ENCODE measurements around the gene CCDC154. TPM values are rescaled to one million over a fixed set of nuclear protein-coding genes. Genes with fewer than 3 reads are reported as not detected.

Gene CCDC154
- total RNA-seq, 1 donor from 2014 or later: 1.5 TPM

DNA sequence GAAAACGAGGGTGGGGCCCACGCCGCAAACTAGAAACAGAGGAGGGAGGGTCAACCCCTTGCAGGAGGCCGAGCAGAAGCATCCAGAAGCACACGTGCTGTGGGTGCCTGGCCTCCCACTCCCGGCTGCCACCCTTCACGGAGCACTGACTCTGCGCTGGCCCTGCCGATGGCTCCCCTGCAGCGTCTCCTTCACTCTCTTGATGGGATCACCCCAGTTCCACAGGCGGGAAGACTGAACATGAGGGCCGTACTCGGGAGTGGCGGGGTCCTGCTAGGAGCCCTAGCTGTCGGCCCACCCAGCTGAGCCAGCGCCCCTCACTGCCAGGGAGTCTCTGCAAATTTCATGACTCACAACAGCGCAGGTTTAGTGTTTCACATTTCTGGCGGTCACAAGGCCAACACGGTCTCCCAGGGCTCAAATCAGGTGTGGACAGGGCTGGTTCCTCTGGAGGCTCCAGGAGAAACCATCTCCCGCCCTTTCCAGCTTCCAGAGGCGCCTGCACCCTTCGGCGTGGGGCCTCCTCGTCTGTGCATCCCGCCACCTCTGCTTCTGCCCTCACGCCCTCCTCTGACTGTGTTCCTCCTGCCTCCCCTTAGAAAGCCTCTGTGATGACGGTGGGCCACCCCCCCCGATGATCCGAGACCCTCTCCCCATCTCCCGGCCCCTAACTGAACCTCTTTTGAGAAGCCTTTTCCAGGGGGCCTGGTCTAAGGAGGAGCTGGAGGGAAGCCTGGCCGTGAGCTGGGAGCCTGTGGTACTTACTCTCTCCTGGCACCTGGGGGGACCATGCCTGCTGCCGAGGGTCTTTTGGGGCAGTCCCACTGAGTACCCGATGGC, 42.4 kb upstream of the CCDC154 start:
- no peak for TF ChIP-seq CTCF (IDR thresholded peaks at IDR 0.05; ENCODE audit: insufficient read depth, low read depth, low read length)
- no peak for TF ChIP-seq EZH2 (IDR thresholded peaks at IDR 0.05; ENCODE audit: insufficient read depth, low read length)
- Mint-ChIP-seq H3K36me3 (ENCODE audit: low read depth, unreplicated experiment) (no peaks in the 10 kb centered on the region), H3K9me3 (ENCODE audit: unreplicated experiment) (no peaks in the 10 kb centered on the region), H3K27ac (ENCODE audit: unreplicated experiment) (no peak overlapping the region), H3K27me3 (ENCODE audit: low read depth, unreplicated experiment) (peaks cover 30% of the 10 kb centered on the region), H3K4me1 (ENCODE audit: low read depth, unreplicated experiment) (no peaks in the 10 kb centered on the region), H3K4me3 (ENCODE audit: unreplicated experiment) (no peak overlapping the region)
- no peak for DNase-seq (ENCODE audit: low read depth)
- Histone ChIP-seq H3K9ac (ENCODE audit: low read length) (no peak overlapping the region), H3K4me1 (ENCODE audit: insufficient read depth, low read length) (peaks cover 5% of the 10 kb centered on the region), H3K36me3 (ENCODE audit: insufficient read depth, low read length) (no peaks in the 10 kb centered on the region), H3K27me3 (ENCODE audit: insufficient read depth, low read length) (peaks cover 11% of the 10 kb centered on the region), H3K27ac (ENCODE audit: low read depth, low read length) (no peak overlapping the region), H3K4me2 (ENCODE audit: low read length) (no peak overlapping the region), H3K4me3 (ENCODE audit: insufficient read depth, low read depth, low read length) (no peak overlapping the region), H3K9me3 (ENCODE audit: insufficient read depth, low read depth, low read length) (peaks cover 3% of the 10 kb centered on the region), H2AFZ (ENCODE audit: low read depth, low read length) (no peak overlapping the region), H3K79me2 (ENCODE audit: insufficient read depth, low read length) (no peaks in the 10 kb centered on the region), H4K20me1 (ENCODE audit: insufficient read depth, low read length) (no peaks in the 10 kb centered on the region)
- no peak for FAIRE-seq

- Mint-ChIP-seq H3K4me3 (ENCODE audit: unreplicated experiment) (no peak overlapping the region), H3K9me3 (ENCODE audit: unreplicated experiment) (no peaks in the 10 kb centered on the region), H3K27ac (ENCODE audit: unreplicated experiment) (no peak overlapping the region), H3K36me3 (ENCODE audit: low read depth, unreplicated experiment) (no peaks in the 10 kb centered on the region), H3K4me1 (ENCODE audit: low read depth, unreplicated experiment) (no peaks in the 10 kb centered on the region), H3K27me3 (ENCODE audit: low read depth, unreplicated experiment) (peaks cover 33% of the 10 kb centered on the region)
- Histone ChIP-seq H3K4me3 (ENCODE audit: insufficient read depth, low read depth, low read length) (no peak overlapping the region), H4K20me1 (ENCODE audit: insufficient read depth, low read length) (no peaks in the 10 kb centered on the region), H3K4me2 (ENCODE audit: low read length) (no peak overlapping the region), H3K4me1 (ENCODE audit: insufficient read depth, low read length) (peaks cover 7% of the 10 kb centered on the region), H3K36me3 (ENCODE audit: insufficient read depth, low read length) (no peaks in the 10 kb centered on the region), H2AFZ (ENCODE audit: low read depth, low read length) (no peak overlapping the region), H3K27me3 (ENCODE audit: insufficient read depth, low read length) (peaks cover 11% of the 10 kb centered on the region), H3K9me3 (ENCODE audit: insufficient read depth, low read depth, low read length) (peaks cover 3% of the 10 kb centered on the region), H3K79me2 (ENCODE audit: insufficient read depth, low read length) (no peaks in the 10 kb centered on the region), H3K9ac (ENCODE audit: low read length) (no peak overlapping the region), H3K27ac (ENCODE audit: low read depth, low read length) (no peak overlapping the region)
- no peak for TF ChIP-seq EZH2 (IDR thresholded peaks at IDR 0.05; ENCODE audit: insufficient read depth, low read length)
- TF ChIP-seq CTCF (IDR thresholded peaks at IDR 0.05; ENCODE audit: insufficient read depth, low read depth, low read length): no peak
- DNase-seq (ENCODE audit: low read depth) (no peak), FAIRE-seq (no peak)
Observed at GRCh38 chr16:1485847-1486496, 41.6 kb upstream of the CCDC154 start.
